ENCODE results near the gene PRR22.

The PRR22 gene

DNA sequence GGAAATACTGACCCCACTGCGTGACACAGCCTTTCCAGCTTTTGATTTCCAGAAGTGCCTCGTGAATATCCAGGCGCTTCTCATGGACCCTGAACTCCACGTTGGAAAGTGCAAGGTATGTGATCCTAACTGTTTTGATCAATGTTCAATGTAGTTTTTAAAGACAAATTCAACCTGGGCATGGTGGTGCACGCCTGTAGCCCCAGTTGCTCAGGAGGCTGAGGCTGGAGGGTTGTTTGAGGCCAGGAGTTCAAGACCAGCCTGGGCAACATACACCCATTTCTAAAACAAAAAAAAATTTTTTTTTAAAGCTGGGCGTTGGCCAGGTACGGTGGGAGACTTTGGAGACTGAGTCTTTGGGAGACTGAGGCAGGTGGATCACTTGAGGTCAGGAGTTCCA is 32.8 kb downstream of the PRR22 start:
- TF ChIP-seq TAF1 (IDR thresholded peaks at IDR 0.05; ENCODE audit: low read depth), result no peak
- TF ChIP-seq, protein P1, sequence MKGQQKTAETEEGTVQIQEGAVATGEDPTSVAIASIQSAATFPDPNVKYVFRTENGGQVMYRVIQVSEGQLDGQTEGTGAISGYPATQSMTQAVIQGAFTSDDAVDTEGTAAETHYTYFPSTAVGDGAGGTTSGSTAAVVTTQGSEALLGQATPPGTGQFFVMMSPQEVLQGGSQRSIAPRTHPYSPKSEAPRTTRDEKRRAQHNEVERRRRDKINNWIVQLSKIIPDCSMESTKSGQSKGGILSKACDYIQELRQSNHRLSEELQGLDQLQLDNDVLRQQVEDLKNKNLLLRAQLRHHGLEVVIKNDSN (IDR thresholded peaks at IDR 0.05), result no peak
- TF ChIP-seq NFIC (IDR thresholded peaks at IDR 0.05), result no peak
- no peak for TF ChIP-seq EGR1 (IDR thresholded peaks at IDR 0.05)
- no peak for TF ChIP-seq MAX (IDR thresholded peaks at IDR 0.05)
- no peak for TF ChIP-seq CEBPB (IDR thresholded peaks at IDR 0.05)
- TF ChIP-seq CREB1 (IDR thresholded peaks at IDR 0.05; ENCODE audit: low read depth), result no peak
- TF ChIP-seq FOXM1 (IDR thresholded peaks at IDR 0.05; ENCODE audit: borderline replicate concordance, low read depth), result no peak
- TF ChIP-seq REST (IDR thresholded peaks at IDR 0.05; ENCODE audit: low read depth), result no peak
- no peak for TF ChIP-seq ZBTB7A (IDR thresholded peaks at IDR 0.05; ENCODE audit: low read depth)
- no peak for TF ChIP-seq TCF12 (IDR thresholded peaks at IDR 0.05; ENCODE audit: low read depth)
- no peak for TF ChIP-seq EP300 (IDR thresholded peaks at IDR 0.05; ENCODE audit: borderline replicate concordance)
- TF ChIP-seq YY1 (IDR thresholded peaks at IDR 0.05; ENCODE audit: low read depth), result no peak
- TF ChIP-seq RAD21 (IDR thresholded peaks at IDR 0.05; ENCODE audit: low read depth), result no peak

- TF ChIP-seq YY1 (IDR thresholded peaks at IDR 0.05; ENCODE audit: low read depth) (no peak), CREB1 (IDR thresholded peaks at IDR 0.05; ENCODE audit: low read depth) (no peak), RAD21 (IDR thresholded peaks at IDR 0.05; ENCODE audit: low read depth) (no peak), NFIC (IDR thresholded peaks at IDR 0.05) (no peak), ZBTB7A (IDR thresholded peaks at IDR 0.05; ENCODE audit: low read depth) (no peak), REST (IDR thresholded peaks at IDR 0.05; ENCODE audit: low read depth) (no peak), TCF12 (IDR thresholded peaks at IDR 0.05; ENCODE audit: low read depth) (no peak), TAF1 (IDR thresholded peaks at IDR 0.05; ENCODE audit: low read depth) (no peak), MAX (IDR thresholded peaks at IDR 0.05) (no peak), EGR1 (IDR thresholded peaks at IDR 0.05) (no peak), CEBPB (IDR thresholded peaks at IDR 0.05) (no peak), EP300 (IDR thresholded peaks at IDR 0.05; ENCODE audit: borderline replicate concordance) (no peak), TEAD4 (IDR thresholded peaks at IDR 0.05) (no peak)
- TF ChIP-seq, protein P1 (IDR thresholded peaks at IDR 0.05), result no peak
These were observed 35.0 kb downstream of the PRR22 start for GRCh38 chr19:5749505-5749904.

DNA sequence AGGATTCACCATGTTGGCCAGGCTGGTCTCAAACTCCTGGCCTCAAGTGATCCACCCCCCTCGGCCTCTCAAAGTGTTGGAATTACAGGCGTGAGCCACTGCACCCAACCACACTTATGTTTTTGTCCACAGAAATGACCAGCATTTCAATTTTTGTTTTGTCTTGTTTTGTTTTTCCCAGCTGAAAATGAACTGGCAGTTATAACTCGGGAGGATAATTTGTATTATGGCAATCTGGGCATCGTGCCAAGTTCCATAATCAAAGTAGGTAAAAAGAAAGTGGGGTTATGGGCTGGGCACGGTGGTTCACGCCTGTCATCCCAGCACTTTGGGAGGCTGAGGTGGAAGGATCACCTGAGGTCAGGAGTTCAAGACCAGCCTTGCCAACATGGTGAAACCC is 35.6 kb downstream of the PRR22 start:
- TF ChIP-seq NFIC (IDR thresholded peaks at IDR 0.05), result peak; percentile 46; the same call in 1 of the 2 replicates

DNA sequence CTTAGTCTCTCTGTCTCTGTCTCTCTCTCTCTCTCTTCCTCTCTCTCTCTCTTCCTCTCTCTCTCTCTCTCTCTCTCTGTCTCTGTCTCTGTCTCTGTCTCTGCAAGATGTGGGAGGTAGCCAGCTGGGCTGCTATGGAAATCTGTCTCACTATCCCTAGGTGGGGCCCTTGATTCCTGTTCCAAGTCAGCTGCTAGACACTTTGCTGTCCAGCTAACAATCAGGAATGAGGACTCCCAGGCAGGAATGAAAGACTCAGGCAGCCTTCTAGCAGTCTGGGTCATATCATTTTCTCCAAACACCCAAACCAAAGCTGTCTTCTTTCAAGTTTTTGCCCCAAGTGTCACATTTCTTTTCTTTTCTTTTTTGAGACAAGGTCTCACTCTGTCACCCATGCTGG is 40.9 kb downstream of the PRR22 start:
- no peak for TF ChIP-seq CREB1 (IDR thresholded peaks at IDR 0.05; ENCODE audit: low read depth)
- TF ChIP-seq TEAD4 (IDR thresholded peaks at IDR 0.05), result no peak
- no peak for TF ChIP-seq RAD21 (IDR thresholded peaks at IDR 0.05; ENCODE audit: low read depth)
- no peak for TF ChIP-seq TAF1 (IDR thresholded peaks at IDR 0.05; ENCODE audit: low read depth)
- no peak for TF ChIP-seq FOXM1 (IDR thresholded peaks at IDR 0.05; ENCODE audit: borderline replicate concordance, low read depth)
- no peak for TF ChIP-seq ZBTB7A (IDR thresholded peaks at IDR 0.05; ENCODE audit: low read depth)
- no peak for TF ChIP-seq REST (IDR thresholded peaks at IDR 0.05; ENCODE audit: low read depth)
- TF ChIP-seq CEBPB (IDR thresholded peaks at IDR 0.05), result no peak
- TF ChIP-seq, protein P1 (IDR thresholded peaks at IDR 0.05), result no peak

All from Ishikawa (cell line).